Hematopoietic multipotent progenitor cell treated with erythropoietin and hydrocortisone succinate and interleukin-3 and kit ligand, for 8 days (in vitro differentiated cells): ENCODE measurements around the gene INSRR.

Experiments
- DNase-seq: peaks from one replicate; pipeline ENCODE4 v3.0.0-alpha.2; 2015

The INSRR gene

GRCh38 chr1:156869455-156869854 lies 10.5 kb upstream of the INSRR start:
- no peak for DNase-seq

- DNase-seq, result no peak
Measured at GRCh38 chr1:156868341-156868740, 9.4 kb upstream of the INSRR start.

DNA sequence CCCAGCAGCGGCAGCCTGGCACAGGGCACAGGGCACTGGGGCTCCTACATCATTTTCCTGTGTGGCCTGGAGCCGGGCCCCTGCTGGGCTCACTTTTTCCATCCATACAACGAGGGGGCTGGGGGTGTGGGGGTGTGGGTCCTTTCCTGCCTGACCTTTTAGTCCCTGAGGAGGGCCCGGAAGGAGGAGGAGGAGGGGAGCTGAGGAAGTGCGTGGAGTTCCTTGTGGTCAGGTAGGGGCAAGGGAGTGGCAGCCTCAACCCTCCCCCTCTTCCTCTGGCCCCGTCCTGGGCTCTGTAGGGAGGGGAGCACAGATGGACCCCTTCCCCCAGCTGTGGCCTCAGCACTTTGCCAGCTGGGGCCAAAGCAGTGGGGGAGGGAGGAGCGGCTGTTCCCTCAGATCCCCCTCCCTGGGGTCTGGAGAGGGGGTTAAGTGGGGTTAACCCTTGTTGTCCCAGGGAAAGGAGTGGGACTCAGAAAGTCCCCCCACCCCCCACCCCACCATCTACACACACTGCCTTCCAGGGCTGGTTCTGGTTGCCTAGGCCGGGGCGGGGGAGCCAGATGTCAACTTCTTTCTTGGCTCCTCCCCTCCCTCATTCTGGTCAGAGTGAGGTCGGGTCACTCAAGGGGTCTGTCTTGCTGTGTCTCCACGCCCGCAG lies 7.5 kb upstream of the INSRR start:
- DNase-seq, result no peak

DNA sequence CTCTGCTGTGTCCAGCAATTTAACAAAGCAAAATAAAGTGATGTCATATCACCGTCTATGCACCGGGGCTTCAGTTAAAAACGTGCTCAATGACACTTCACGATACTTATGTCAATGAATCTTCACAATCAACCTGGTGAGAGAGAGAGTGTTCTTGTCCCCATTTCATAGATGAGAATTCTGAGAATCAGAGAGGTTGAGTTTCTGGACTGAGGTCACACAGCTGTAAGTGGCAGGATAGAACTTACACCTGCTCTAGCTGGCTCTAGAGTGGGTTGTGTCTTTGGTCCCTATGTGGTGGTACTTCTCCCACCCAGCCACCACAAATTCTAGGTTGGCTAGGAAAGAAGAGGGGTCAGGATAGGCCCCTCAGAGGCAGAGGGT lies 6.9 kb upstream of the INSRR start:
- no peak for DNase-seq

DNA sequence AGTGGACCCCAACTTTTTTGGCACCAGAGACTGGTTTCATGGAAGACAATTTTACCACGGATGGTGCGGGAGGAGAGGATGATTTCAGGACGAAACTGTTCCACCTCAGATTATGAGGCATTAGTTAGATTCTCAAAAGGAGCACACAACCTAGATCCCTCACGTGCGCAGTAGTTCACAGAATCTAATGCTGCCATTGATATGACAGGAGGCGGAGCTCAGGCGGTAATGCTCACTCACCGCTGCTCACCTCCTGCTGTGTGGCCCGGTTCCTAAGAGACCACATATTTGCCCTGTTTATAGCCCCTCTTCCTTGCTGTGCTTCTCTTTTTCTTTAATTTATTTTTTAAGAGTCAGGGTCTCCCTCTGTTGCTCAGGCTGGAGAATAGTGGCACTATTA lies 6.3 kb upstream of the INSRR start:
- DNase-seq, result no peak

DNA sequence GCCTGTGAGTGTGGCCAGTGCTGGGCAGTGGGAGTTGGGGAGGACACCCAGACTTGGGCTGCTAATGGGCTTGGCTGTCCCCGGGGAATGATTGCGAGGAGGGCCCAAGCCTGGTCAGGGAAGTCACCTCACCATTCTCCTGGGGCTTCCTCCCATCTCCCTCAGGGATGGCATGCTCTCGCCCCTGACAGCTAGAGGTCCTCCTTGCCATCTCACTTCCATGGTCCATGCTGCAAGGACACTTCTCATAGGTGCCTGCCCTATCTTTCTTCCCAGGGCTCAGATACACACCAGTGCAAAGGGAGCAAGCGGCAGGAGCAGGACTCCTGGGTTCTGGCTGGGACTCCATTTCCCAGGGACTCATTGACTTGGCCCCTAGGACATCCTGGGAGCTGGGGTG lies 5.9 kb upstream of the INSRR start:
- DNase-seq, result peak; percentile 36

DNA sequence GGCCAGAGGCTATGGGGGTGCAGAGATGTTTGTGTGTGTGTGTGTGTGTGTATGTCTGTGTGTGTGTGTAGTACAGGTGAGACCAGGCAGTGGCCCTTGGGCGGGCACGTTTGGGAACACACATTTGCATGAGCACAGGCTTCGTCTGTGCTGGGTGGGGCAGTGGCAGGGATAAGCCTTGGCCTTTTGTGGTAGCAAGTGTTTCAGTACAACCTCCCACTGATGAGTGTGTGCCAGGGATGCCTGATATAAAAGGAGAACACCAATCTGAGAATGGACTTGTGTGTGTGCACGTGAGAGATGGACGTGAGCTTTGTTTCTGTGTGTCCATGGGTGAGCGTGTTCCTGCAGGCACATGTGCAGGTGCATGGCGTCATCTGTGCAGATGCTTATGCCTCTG lies 4.7 kb upstream of the INSRR start:
- peak; percentile 49 for DNase-seq

- peak; percentile 84 for DNase-seq
Measured at GRCh38 chr1:156862997-156863599, 4.2 kb upstream of the INSRR start.

GRCh38 chr1:156862584-156862983 lies 3.7 kb upstream of the INSRR start:
- no peak for DNase-seq

DNA sequence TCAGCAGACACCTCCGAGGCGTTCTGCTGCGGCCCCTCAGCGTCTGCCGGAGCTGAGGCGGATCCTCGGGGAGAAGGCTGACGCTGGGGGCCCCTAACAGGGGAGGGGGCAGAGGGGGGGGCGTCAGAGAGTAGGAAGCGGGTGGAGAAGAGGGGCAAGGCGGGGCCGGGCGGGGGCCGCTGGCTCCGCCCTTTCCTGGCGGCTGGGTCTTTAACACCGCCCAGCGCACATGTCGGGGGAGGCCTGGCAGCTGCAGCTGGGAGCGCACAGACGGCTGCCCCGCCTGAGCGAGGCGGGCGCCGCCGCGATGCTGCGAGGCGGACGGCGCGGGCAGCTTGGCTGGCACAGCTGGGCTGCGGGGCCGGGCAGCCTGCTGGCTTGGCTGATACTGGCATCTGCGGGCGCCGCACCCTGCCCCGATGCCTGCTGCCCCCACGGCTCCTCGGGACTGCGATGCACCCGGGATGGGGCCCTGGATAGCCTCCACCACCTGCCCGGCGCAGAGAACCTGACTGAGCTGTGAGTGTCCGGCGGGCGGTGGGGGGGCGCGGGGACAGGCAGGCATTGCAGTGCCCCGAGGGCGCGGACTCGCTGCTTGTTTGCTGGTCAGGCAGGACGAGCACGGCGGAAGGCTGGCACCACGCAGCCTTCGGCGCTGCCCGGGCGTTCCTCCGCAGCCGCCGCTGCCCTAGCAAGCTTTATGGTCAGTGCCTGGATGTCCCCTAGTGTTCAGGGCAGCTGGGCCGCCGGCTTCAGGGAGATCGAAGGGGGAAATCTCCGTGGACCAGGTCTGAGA lies 1.9 kb upstream of the INSRR start, which contains the start of gene NTRK1:
TSS of gene NTRK1 (plus strand) at position 238 of the 796 bp plus-strand sequence. CDS start at position 308, 70 bp downstream.
- DNase-seq, result peak; percentile 59

DNA sequence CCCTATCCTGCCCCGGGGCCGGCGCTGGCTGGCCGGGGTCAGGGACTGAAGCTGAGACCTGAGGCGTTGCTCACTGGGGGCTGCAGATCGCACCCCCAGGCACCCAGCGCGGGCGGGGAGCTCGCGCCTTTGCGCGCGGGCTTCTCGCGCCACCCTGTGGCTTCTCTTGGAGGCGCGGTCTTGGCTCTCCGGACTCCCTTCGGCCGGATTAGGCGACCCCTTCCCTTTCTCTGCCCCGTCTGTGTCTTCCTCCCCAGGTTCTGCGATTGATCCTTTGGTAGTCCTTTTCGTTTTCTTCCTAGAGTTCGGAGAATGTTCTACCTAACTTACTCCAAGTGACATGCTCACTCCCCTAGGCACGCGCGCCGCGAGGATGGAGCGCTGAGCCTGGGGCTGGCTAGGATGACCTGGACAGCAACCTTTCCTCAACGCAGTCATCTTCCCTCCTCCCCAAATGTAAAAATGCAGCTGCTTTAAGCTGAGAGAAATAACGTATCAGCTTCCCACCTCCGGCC lies 1.3 kb upstream of the INSRR start:
- DNase-seq, result peak; percentile 49

DNA sequence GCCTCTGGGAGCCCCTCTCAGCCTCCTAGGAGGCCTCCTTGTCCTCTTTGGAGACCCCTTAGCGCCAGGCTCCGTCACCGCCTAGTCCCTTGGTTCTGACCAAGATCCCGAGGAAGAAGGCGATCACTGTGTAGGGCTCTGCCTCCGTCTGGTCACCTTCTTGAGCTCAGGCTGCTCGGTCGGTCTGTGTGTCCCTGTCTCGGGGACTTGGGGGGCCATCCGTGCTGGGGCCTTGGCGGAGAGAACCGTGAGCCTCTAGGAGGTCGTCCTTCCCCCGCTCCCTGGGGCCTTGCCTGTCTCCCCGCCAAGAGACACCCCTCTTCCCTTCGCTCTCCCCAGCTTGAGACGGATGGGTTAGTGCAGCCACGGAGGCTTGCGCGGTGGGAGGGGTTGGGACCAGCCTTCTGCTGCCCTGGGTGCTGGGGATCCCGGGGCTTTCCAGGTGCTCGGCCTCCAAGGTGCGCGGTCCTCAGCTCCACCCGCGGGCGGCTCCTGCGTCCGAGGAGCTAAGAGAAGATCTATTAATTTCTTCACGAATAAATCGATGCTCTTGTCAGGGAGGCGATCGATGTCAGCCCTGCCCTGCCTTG lies 701 bp upstream of the INSRR start:
- DNase-seq, result no peak

DNA sequence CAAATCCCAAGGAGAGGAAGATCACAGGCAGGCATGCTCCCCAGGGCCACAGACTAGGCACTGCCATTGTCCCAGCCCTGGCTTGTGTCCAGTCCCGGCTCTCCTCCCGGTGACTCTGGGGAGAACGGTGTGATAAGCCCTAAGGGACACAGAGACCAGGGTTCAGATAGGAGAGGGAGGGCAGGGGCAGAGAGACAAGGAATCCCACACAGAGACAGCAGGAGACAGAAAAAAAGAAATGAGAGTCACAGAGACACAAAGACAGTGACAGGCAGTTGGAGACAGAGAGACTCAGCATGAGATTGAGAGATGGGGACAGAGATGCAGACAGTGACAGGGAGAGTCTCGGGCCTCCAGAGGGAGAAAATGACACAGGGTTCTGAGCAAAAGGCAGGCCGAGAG lies 361 bp downstream of the INSRR start:
- peak; percentile 18 for DNase-seq

DNA sequence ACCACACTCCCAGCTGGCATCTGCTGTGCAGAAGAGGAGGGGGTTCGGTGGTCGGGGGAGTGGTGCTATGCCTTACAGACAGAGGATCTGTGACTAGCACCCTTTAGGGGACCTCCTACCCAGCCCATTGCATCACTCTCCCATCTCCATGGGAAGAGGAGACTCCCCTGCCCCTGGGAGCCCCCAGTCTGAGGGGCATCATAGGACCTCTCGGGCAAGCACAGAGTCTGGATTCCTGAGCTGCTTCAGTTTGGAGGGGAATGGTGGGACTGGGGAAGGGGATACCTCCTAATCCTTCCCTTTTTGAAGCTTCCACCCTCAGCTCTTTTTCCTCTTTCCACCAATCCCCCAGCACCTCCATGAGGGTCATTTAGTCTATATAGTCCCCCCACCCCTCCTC lies 1.4 kb downstream of the INSRR start:
- no peak for DNase-seq

DNA sequence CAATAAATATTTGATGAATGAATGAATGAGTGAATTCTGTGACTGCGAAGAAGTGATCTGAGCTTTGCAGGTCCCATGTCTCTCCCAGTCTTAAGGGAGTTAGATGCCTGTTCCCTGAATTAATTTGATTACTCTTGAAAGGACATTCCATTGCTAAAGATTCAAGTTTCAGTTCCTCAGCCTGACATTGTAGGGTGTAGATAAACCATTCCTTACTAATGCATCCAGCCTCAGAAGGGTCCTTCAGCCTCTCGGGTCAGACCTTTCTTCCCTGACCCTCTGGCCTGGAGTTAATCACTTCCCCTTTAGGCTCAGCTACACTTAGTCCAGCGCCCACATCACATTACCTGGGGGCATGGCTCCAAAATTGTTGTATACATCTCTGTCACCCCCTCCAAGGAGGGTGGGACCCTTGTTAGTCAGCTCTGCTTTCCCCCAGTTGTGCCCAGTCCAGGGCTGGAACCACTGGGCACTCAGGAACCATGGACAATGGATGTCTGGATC lies 2.6 kb downstream of the INSRR start:
- DNase-seq, result no peak

DNA sequence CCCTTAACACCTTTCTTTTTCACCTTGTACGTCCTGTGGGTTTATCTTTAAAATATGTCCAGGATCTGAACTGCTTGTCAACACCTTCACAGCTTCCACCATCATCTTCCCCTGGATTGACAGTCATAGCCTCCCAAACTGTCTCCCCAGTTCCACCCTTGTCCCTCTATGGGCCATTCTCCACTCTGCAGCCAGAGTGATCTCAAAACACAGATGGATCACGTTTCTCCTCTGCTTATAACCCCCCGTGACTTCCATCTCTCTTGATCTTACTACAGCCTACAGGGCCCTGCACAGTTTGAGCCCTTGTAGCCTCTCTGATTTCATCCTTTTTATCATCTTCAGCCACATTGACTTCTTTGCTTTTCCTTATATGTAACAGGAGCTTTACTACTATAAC lies 4.3 kb downstream of the INSRR start:
- no peak for DNase-seq

- DNase-seq, result no peak
Measured at GRCh38 chr1:156853761-156854160, 5.2 kb downstream of the INSRR start.

DNA sequence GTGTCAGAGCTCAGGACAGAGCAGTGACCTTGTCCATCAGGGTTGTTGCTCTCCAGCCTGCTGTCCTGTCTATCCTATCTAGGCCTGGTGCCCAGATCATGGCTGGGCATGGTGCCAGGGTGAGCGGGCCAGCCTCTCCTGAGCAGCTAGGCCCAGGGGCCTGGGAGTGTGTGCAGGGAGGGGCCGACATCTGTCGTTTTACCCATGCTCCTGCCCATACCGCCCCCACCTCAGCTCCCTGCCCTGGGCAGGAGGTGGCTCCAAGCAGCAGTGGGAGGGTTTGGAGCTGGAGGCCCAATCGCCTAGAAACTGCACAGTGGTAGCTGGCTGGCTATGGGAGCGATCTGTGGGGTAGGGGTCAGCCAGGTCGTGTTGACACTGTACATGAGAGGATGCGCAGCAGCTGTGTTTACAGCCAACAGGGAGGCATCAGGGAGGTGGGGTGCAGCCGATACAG lies 6.5 kb downstream of the INSRR start:
- DNase-seq, result peak; percentile 62

- DNase-seq, result no peak
Measured at GRCh38 chr1:156851779-156852417, 7.0 kb downstream of the INSRR start.

- no peak for DNase-seq
Measured at GRCh38 chr1:156849151-156849496, 9.8 kb downstream of the INSRR start.

- DNase-seq, result no peak
Measured at GRCh38 chr1:156848461-156849150, 10.3 kb downstream of the INSRR start.
